Forelimb muscle (tissue), 1 donor: ENCODE measurements around the gene NEUROG2. TPM values are rescaled to one million over a fixed set of nuclear protein-coding genes. Genes with fewer than 3 reads are reported as not detected.

Experiments
- DNase-seq: peaks from one replicate; pipeline ENCODE4 v3.0.0-alpha.2; 2013; ENCODE audit warnings: low read depth
- polyA plus RNA-seq: library from polyadenylated mRNA; unstranded; fragments of 120-200 nt; gene quantifications from one replicate; pipeline ENCODE4 v1.2.1, GENCODE V29; 2013; ENCODE audit not compliant: insufficient read length

The NEUROG2 gene
- polyA plus RNA-seq, 1 donor = 0.08 TPM

DNA sequence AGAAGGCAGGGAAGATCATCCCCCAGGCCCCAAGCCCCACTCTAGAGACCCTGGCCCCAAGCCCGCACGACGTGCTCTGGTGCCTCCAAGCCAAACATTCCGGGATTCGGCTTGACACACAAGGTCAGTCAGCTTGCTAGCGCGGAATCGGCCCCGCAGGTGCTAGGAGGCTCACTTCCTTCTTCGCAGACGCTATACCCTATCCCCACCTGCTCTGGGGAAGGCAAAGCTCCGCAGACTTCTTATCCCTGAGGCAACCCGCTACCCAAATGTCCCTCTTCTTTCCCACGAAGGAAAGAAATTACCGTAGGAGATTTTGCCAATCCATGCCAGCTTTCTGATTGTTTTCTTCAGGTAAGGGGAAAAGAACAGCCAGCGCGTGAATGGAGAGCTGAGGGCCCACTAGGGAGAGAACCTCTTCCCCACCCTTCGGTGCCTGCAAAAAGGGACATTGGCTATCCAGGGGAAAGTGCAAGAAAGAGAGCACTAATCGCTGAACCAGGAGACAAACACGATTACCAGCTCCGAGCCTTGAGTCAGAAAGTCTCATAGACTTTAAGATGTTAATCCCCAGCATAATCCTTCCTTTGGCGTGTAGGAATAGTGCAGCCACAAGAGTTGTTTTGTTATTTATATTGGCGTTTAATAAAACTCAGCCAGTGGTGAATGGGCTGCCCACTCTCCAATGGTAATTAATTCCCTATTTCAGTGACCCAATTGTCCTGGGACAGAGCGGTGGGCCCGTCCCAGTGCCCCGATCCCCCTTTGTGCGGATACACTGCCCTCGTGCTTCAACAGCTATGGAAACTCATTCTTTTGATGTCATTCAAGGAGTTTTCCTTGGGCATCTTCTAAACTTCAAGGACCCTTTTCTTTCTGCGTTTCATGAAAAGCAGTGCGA lies 5.4 kb upstream of the NEUROG2 start:
- no peak for DNase-seq

DNA sequence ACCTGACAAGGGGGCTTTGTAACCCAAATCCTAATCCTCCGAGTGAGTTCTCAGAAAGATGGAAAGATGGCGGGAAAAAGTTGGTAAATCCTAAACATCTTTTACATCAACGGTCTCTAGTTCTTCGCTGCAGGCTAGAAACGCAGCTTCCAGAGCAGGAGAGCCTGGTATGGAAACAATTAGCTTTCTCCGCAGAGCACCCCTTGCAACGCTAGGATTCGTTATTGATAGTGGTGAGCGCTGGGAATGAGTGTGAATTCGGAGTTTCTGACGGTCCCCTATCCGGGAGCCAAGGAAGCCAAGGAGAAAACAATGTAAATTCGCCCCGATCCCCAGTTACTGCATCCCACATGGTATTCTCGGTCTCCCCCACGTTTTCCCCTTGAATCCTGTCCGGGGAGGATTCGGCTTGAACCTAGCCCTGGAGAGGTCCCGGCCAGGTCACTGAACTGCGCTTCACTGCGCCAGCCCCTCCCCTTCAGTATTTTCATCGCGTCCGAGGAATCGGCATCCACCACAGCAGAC lies 4.7 kb upstream of the NEUROG2 start:
- no peak for DNase-seq

- DNase-seq = no peak
These were observed 4.0 kb upstream of the NEUROG2 start for GRCh38 chr4:112519689-112520597.

GRCh38 chr4:112518675-112519074 lies 2.7 kb upstream of the NEUROG2 start:
- DNase-seq = no peak

DNA sequence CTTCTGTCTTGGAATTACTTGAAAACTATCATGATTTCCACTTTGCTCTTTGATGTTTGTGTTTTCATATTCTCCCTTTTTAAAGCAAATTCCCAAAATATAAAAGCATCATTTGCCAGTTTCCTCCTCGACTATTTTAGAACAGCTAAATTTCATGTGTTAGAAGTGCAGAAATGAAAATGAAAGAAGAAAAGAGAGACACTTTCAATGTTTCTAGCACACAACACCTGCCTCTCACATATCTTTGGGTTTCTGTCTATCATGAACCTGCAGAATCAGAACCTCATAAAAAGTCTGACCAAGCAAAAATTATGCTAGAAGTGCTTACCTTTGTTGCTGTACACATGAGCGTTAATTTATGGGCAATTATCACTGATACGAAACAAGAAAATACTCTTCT lies 1.9 kb upstream of the NEUROG2 start:
- DNase-seq = no peak

DNA sequence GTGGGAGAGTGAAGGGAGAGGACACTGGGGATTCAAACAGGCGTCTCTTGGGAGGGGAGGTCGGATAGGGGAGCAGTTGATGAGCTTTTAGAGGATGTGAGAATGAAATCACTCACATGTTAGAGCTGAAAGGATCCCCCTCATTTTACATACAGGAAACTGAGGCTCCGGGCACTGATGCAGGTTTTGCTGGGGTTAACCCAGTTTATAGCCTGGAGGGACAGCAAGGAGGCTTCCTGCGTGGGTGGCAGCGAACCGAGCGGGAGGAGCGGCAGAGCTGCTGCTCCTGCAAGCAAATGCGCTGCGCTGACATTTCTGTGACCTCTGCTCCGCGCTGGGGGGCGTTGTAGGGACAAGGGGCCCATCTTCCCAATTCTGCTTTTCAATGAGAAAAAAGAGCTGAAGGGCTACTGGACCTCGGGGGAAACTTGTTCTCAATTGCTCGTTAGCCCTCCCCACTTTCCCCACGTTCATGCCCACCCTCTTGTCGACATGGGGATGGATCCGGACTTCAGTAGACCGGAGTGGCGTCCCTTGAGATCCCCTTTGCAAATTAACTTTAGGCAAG lies 1.2 kb upstream of the NEUROG2 start:
- no peak for DNase-seq

GRCh38 chr4:112516471-112517066 lies 589 bp upstream of the NEUROG2 start:
- DNase-seq = no peak

DNA sequence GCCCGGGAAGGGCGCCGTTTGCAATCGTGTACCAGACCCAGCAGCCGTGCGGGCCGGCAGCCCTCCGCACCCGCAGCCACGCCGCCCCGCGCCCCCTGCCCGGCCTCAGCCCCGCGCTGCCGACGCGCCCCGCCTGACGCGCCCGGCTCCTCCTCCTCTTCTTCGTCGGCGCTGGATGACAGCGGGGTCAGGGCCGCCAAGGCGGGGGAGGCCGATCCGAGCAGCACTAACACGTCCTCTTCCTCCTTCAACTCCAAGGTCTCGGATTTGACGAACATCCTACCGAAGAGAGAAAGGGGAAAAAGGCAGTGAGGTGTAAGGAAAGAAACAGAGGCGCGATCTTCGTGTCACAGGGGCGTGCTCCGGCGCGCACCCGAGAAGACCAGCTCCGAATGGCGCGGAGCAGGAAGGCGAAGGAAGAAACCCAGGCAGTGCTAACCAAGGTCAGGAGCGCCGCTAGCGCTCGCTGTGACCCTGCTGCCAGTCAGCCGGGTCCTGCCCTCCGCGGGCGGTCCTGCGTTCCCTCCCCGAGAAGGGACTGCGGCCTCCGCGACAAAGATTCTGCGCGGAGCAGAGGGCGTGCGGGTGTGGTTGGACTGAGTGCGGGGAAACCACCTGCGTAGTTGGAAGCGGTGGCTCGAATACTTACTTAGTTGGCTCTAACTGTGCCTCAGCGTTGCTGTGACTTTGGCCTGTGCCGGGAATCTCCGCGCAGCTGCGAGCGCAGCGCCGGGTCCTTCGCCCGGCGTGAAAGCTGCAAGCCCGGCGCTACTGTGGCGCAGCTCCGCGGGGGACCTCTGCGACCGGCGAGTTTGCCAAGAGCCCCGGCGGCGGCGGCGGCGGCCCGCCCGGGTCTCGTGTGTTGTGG lies 548 bp downstream of the NEUROG2 start:
- DNase-seq = no peak

- DNase-seq = no peak
These were observed 1.3 kb downstream of the NEUROG2 start for GRCh38 chr4:112514647-112515197.

- no peak for DNase-seq
These were observed 1.9 kb downstream of the NEUROG2 start for GRCh38 chr4:112513971-112514646.

DNA sequence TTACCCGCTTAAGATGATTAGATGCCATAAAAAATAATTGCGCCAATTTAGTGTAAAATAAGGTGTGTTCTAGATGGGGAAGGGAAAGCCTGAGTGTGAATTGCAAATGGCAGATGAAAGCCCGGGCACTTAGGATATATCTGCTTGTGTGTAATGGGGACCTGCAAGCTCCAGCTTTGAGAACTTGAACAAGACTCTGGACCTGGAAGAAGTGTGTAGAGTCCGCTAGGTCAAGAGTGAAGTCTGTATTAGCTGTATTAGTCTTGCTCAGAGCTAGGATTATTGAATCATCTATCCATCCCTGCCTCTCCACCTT lies 4.2 kb downstream of the NEUROG2 start:
- no peak for DNase-seq

DNA sequence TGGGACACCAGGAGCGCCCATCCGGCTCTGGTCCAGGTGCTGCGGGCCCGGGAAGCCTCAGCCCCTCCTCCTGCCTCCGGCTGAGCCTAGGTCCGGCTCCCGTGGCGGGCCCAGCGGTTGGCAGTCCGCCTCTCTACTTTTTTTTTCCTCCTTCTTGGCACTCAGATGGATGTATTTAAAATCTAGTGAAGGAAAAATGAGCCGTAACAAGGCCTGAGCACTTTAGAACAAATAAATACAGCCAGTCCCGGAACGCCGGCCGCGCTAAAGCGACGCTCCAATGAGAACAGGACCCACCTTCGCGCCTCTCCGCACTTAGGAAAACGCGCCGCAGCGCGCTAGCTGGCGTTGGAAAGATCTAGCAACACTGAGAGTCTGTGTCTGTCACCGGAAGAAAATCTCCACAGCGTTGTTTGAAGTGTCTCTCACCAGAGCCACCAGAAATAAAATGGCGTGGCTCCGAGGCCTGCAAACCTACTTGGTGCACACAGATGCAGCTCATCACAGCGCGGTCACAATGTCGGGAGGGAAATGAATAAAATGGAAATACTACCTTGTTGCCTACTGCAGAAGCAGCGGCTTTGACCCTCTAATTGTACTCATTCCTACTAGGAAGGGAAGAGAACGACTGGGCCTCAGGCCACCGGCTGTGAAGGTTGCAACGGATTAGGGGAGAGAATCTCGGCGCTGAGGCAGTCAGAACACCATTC lies 4.7 kb downstream of the NEUROG2 start:
- DNase-seq = no peak

DNA sequence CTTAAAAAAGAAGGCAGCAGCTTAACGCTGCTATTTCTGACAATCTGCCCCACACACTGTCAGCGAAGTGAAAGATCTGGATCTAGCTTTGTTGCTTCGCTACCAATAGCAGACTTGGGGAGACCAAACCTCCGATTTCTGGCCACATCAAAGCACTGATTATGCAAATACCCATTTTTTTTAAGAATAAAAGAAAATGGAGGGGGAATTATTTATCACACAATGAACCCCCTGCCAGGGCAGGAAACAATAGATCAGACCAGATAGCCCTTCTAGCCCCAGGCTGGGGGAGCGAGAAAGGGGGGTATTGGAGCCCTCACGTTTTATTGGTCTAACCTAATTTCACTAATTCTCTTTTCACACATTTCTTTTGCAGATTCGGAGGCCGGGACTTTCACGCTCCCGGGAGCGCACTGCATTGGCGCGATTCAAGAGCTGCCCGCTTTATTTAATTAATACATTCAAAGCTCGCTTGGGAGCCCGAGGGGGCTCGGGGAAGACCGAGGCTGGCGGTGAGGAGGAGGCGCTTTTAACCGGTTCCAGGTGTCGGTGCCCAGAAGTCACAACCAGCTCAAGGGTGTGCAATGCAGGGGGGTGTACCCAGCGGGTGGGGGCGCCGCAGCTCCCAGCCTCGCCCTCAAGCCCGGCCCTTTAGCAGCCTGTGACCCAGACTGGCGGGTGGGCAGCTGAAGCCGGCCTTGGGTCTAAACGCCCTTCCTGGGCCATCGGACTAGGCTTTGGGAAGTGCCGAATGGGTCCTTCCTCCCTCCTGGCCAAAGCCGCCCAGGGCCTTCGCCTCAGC lies 5.5 kb downstream of the NEUROG2 start:
- DNase-seq = no peak

- no peak for DNase-seq
These were observed 6.5 kb downstream of the NEUROG2 start for GRCh38 chr4:112509243-112510141.

- DNase-seq = no peak
These were observed 7.6 kb downstream of the NEUROG2 start for GRCh38 chr4:112508356-112508755.

DNA sequence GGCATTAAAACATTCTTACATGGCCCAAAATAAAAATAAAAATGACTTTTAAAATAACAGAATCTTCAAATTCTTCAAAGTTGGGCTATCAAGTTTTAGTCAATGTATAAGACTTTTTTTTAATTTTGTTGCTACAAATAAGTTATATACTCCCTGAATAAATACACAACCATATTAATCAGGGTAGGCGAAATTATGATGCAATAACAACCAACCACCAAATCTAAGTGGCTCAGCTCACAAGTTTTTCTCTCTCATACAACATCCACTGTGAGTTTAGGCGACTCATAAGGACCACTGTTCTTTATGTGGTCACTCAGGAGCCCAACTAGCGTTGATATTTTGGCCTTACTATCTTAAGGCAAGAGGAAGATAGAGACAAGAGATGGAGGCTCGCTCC lies 11.2 kb downstream of the NEUROG2 start:
- DNase-seq = no peak

DNA sequence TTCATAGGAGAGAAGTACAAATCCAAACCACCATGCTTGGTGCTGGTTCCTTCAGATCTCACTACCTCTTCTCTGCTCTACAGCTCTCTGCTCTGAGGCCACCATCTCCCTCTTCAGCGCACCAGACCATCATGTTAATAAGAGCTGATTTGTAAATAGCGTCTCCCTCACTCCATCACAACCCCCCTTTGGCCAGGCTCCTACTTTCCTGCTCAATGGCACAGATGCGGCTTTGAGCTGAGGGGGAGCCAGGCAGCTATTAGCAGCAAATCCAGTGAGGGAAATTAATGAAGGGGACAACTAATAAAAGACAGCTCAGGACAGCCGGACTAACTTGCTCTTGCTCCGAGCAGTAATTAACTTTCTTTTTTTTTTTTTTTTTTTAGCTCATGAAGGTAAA lies 13.1 kb downstream of the NEUROG2 start:
- no peak for DNase-seq
